HFFc6 (cell line): Measurements from ENCODE around the gene KCNMA1. TPM values are rescaled to one million over a fixed set of nuclear protein-coding genes. Genes with fewer than 3 reads are reported as not detected.
"Not testable (repeated sequence)": the region's sequence is repeated elsewhere in the genome, so short reads cannot be mapped to it uniquely, and the experiment has no call there.

Source experiments
- DNase-seq: peaks from one replicate; pipeline ENCODE4 v3.0.0-alpha.2; 2018
- H3K27ac Mint-ChIP-seq: 2 replicates; pipeline ENCODE4 v1.8.0; 2020; ENCODE audit warnings: mild to moderate bottlenecking, mixed read lengths
- H3K27me3 Mint-ChIP-seq: 2 replicates; pipeline ENCODE4 v1.8.0; 2021; ENCODE audit warnings: mild to moderate bottlenecking, moderate library complexity, mixed read lengths; ENCODE audit not compliant: insufficient read depth
- H3K36me3 Mint-ChIP-seq: 2 replicates; pipeline ENCODE4 v1.8.0; 2021; ENCODE audit warnings: low read depth, mixed read lengths
- H3K4me1 Mint-ChIP-seq: 2 replicates; pipeline ENCODE4 v1.8.0; 2020; ENCODE audit warnings: low read depth, mixed read lengths
- H3K4me3 Mint-ChIP-seq: 2 replicates; pipeline ENCODE4 v1.8.0; 2020; ENCODE audit warnings: mild to moderate bottlenecking, moderate library complexity, mixed read lengths
- H3K9me3 Mint-ChIP-seq: 2 replicates; pipeline ENCODE4 v1.8.0; 2020; ENCODE audit warnings: mild to moderate bottlenecking, mixed read lengths
- CTCF ChIP-seq: fragments of 200-600 bp; sonication (generic); IDR thresholded peaks from 2 replicates; pipeline ENCODE4 v1.5.0; 2021; ENCODE audit warnings: antibody characterized with exemption, mild to moderate bottlenecking
- total RNA-seq, 6 experiments: library from RNA; stranded (reverse); fragmentation: NEBNext Ultra II Directional; extraction: Animal tissue kit (Norgen Biotek cat#: 25700); gene quantifications; 2 replicates in 1 of 6; 3 replicates in 5 of 6; pipeline ENCODE4 v1.2.3, GENCODE V29; 2021

The KCNMA1 gene
- total RNA-seq, 6 experiments from 2014 or later: 87.1 to 191 (median 93.5) TPM

DNA sequence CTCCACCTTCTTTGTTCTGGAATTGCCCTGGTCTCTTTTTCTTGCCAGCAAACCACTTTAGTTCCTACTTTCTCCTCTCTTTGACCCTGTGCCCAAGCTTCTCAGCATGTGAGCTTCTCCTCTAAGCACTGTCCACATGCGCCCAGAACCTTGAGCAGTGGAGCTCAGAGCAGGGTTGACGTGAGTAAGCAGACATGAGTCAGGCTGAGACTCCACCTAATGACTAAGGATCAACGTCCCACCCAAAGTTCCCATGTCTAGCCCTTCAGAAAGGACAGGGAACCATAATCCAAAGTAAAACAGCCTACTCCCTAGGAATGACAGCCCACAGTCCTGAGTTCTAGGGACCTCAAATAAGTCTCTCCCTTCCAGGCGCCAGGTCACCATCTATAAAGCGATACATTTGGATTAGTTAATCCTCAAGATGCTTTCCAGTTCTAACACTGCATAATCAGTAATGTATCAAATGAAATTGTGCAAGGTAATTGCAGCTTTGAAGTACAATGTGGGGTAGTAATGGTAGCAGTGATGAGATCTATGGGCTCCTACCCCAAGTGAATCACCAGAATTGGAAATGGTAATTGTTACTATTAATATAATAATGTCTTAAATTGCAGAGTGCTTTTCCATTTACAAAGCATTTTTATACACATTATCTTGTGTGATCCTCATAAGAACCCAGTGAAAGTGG lies 44.5 kb downstream of the KCNMA1 start:
- no peak for TF ChIP-seq CTCF
- Mint-ChIP-seq H3K4me1 (peaks cover 61% of the 10 kb centered on the region), H3K27ac (peak overlapping the region; percentile 89), H3K27me3 (no peaks in the 10 kb centered on the region), H3K9me3 (no peaks in the 10 kb centered on the region), H3K4me3 (peak overlapping the region; percentile 47), H3K36me3 (peaks cover 17% of the 10 kb centered on the region)
- peak; percentile 90 for DNase-seq

DNA sequence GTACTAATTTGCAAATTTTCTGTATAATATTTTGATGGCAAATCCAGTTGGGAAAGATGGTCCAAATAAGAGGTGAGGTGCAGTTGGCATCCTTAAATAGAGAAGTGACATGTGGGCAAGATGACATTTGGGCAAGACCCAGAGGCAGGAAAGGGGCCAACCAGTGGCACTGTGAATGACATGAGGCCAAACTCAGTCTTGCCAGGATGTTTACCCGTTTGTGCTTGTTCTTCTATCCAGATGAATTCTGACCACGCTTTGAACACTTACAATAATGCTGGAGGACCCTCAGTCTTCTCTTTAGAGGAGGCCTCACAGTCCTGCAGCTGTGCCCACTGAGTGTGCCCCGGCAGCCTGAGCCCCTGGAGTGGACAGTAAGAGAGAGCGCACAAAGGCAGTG lies 45.1 kb downstream of the KCNMA1 start:
- H3K9me3 Mint-ChIP-seq: no peaks in the 10 kb centered on the region

DNA sequence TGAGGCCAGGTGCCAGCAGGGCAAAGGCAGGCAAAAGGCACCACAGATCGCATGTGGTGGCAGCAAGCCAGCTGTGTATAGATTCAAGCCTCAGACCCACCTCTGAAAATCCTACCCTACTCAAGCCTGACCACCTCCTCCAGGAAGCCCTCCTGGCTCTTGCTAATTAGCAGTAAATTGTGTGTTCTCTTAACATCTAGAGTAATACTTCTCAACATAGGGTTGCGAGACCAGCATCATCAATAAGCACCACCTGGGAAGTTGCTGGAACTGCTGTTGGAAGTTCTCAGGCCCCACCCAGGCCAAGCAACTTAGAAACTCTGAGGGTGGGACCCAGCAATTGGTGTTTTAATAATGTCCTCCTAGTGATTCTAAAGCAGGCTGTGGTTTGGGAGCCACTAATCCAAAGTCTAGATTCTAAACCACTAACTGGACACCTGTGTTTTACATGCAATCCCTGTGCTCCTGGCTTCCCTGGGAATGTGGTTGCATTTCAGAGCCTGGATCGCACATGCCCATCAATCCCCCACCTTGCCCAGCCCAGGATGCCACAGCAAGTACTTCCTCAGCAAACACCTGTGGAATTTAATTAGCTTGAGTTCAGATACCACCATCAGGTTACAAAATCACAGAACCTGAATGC lies 46.2 kb downstream of the KCNMA1 start:
- Mint-ChIP-seq H3K4me1 (peaks cover 72% of the 10 kb centered on the region), H3K27me3 (no peaks in the 10 kb centered on the region), H3K4me3 (no peak overlapping the region), H3K36me3 (peaks cover 23% of the 10 kb centered on the region), H3K9me3 (no peaks in the 10 kb centered on the region), H3K27ac (peak overlapping the region; percentile 33)
- DNase-seq: no peak
- no peak for TF ChIP-seq CTCF

More for the DNA sequence above, 45.1 kb downstream of the KCNMA1 start:
- no peak for TF ChIP-seq CTCF
- H3K27me3 Mint-ChIP-seq: no peaks in the 10 kb centered on the region
- H3K36me3 Mint-ChIP-seq: peaks cover 23% of the 10 kb centered on the region
- DNase-seq: no peak
- H3K4me3 Mint-ChIP-seq: peak overlapping the region; percentile 9; the same call in 1 of the 2 replicates
- peaks cover 63% of the 10 kb centered on the region for H3K4me1 Mint-ChIP-seq
- H3K27ac Mint-ChIP-seq: peak overlapping the region; percentile 89

DNA sequence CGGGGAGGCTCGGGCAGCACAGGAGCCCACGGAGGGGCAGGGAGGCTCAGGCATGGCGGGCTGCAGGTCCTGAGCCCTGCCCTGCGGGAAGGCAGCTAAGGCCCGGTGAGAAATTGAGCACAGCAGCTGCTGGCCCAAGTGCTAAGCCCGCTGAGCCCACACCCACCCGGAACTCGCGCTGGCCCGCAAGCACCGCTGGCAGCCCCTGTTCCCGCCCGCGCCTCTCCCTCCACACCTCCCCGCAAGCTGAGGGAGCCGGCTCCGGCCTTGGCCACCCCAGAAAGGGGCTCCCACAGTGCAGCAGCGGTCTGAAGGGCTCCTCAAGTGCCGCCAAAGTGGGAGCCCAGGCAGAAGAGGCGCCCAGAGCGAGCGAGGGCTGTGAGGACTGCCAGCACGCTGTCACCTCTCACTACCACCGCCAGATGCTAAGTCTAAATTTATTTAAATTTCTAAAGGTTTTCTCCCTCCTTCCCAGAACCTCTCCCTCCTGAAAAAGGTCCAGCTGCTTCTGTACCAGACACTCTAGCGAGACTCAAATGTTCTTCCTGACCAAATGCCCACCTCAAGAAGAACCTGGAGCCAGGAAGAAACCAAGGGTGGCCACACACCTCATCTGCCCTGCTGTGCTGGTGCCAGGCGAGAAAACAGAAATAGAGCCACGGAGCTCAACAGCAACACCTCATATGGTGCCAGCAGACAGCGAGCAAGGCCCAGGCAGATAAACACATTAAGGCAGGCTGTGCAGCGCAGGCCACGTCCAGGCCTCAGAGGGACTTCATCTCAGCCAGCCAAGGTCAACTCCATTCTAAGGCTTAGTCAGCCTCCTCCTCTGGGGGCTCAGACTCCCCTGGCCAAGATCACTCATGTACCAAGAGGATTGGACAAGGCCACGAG lies 47.0 kb downstream of the KCNMA1 start:
- TF ChIP-seq CTCF: no peak
- H3K4me1 Mint-ChIP-seq: peaks cover 80% of the 10 kb centered on the region
- DNase-seq: no peak
- no peak overlapping the region for H3K4me3 Mint-ChIP-seq
- no peaks in the 10 kb centered on the region for H3K27me3 Mint-ChIP-seq
- H3K27ac Mint-ChIP-seq: peak overlapping the region; percentile 52; the same call in 1 of the 2 replicates
- H3K36me3 Mint-ChIP-seq: peaks cover 28% of the 10 kb centered on the region
- H3K9me3 Mint-ChIP-seq: no peaks in the 10 kb centered on the region

- not testable (repeated sequence) for DNase-seq, H3K9me3 Mint-ChIP-seq, H3K27ac Mint-ChIP-seq, H3K27me3 Mint-ChIP-seq, H3K4me3 Mint-ChIP-seq
- H3K4me1 Mint-ChIP-seq: peaks cover 84% of the 10 kb centered on the region
- peaks cover 30% of the 10 kb centered on the region for H3K36me3 Mint-ChIP-seq
Observed at GRCh38 chr10:77589703-77590102, 47.9 kb downstream of the KCNMA1 start.
